Mucosa of descending colon (tissue), 3 donors: Measurements from ENCODE around the gene GDPGP1. TPM values are rescaled to one million over a fixed set of nuclear protein-coding genes. Genes with fewer than 3 reads are reported as not detected.

Source experiments
- ATAC-seq: fragments of 200-7000 bp; cut with Tn5 transposase; one replicate; pipeline ENCODE4 v1.9.1; 2020; ENCODE audit warnings: mild to moderate bottlenecking, moderate library complexity
- DNase-seq, 3 donors: peaks; one replicate each; pipeline ENCODE4 v3.0.0-alpha.2; 2020
- H3K36me3 ChIP-seq: fragments of 200-600 bp; one replicate; pipeline ENCODE4 v1.8.0; 2021; ENCODE audit warnings: low read depth, mild to moderate bottlenecking
- H3K4me1 ChIP-seq: fragments of 200-600 bp; one replicate; pipeline ENCODE4 v1.8.0; 2021; ENCODE audit warnings: low read depth, mild to moderate bottlenecking
- H3K4me3 ChIP-seq: fragments of 200-600 bp; one replicate; pipeline ENCODE4 v1.8.0; 2021; ENCODE audit warnings: mild to moderate bottlenecking
- H3K9me3 ChIP-seq: fragments of 200-600 bp; one replicate; pipeline ENCODE4 v1.8.0; 2021; ENCODE audit warnings: mild to moderate bottlenecking
- CTCF ChIP-seq: fragments of 200-600 bp; IDR thresholded peaks from one replicate; pipeline ENCODE4 v1.8.0; 2022; ENCODE audit warnings: antibody characterized with exemption, mild to moderate bottlenecking
- intact Hi-C, 2 donors: fragments of 100-400 bp; cut with DNase I in 1 of 2; cut with micrococcal nuclease in 1 of 2; formaldehyde crosslinking; loops; one replicate each; pipeline versions ENCODE4 v1.11.0 to v1.11.1; 2022; cut with DNase I, micrococcal nuclease
- total RNA-seq, 3 donors: library from RNA; stranded (reverse); fragmentation: NEBNext Ultra II Directional in 2 of 3; extraction: Animal tissue kit (Norgen Biotek cat#: 25700) in 2 of 3; gene quantifications; one replicate each; pipeline versions ENCODE4 v1.2.1 to v1.2.4, GENCODE V29; 2021 to 2023
- donor health status: DM: no; HTN: no; CAD: no; lungs with moderate emphysema.
- donor health status: DM: no; HTN: no; CAD: no.
- donor health status: DM: no; HTN: yes; CAD: no.

GDPGP1 gene
- total RNA-seq, 3 donors from 2014 or later = 18.2 to 25.5 (median 19.3) TPM

DNA sequence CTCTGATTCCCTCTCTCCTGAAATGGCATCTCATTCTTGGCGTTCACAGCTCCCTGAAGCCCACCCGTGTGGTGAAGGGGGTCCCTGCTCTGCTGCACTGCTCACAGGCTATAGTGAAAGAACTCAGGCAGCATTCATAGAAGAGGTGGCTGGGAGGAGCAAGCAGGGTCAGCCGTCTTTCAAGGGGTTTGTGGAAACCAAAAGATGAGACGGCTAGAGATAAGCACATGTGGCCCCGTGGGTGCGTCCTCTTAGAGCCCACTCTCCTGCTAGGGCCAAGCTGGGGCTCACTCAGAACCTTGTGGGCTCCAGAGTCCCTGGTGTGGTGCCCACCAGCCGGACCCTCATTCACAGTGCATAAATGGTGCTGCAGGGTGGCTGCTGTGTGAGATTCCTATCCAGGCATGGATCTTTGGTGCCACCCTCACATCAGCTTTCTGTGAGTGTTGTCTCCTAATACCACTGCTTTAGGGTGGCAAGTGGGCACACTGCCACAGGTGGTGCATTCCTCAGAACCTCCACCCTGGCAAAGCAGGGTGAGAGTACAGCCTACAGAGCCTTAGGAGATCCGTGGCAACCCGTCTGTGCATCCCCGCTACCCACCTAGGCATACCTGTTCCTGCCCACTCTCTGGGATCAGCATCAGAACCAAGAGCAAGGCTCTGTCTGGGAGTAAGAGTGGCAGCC is 44.1 kb upstream of the GDPGP1 start:
- intact Hi-C loops = no loop called here
- H3K36me3 ChIP-seq = no peaks in the 10 kb centered on the region
- ATAC-seq (no peak), DNase-seq (no peak)
- peaks cover 63% of the 10 kb centered on the region for H3K4me1 ChIP-seq
- TF ChIP-seq CTCF = no peak
- no peak overlapping the region for H3K4me3 ChIP-seq
- H3K9me3 ChIP-seq = no peaks in the 10 kb centered on the region

- peaks cover 57% of the 10 kb centered on the region for H3K4me1 ChIP-seq
- H3K9me3 ChIP-seq = no peaks in the 10 kb centered on the region
- H3K36me3 ChIP-seq = no peaks in the 10 kb centered on the region
- intact Hi-C loops = no loop called here
- DNase-seq (peak; percentile 81 to 92 (median 88)), ATAC-seq (peak; percentile 82)
- no peak overlapping the region for H3K4me3 ChIP-seq
- no peak for TF ChIP-seq CTCF
These were observed 43.2 kb upstream of the GDPGP1 start for GRCh38 chr15:90190606-90191343.

GRCh38 chr15:90191344-90191687 is 42.7 kb upstream of the GDPGP1 start:
- intact Hi-C loops = no loop called here
- Histone ChIP-seq H3K9me3 (no peaks in the 10 kb centered on the region), H3K4me3 (no peak overlapping the region), H3K36me3 (no peaks in the 10 kb centered on the region), H3K4me1 (peaks cover 51% of the 10 kb centered on the region)
- TF ChIP-seq CTCF = no peak
- DNase-seq (no peak), ATAC-seq (peak; percentile 13)

DNA sequence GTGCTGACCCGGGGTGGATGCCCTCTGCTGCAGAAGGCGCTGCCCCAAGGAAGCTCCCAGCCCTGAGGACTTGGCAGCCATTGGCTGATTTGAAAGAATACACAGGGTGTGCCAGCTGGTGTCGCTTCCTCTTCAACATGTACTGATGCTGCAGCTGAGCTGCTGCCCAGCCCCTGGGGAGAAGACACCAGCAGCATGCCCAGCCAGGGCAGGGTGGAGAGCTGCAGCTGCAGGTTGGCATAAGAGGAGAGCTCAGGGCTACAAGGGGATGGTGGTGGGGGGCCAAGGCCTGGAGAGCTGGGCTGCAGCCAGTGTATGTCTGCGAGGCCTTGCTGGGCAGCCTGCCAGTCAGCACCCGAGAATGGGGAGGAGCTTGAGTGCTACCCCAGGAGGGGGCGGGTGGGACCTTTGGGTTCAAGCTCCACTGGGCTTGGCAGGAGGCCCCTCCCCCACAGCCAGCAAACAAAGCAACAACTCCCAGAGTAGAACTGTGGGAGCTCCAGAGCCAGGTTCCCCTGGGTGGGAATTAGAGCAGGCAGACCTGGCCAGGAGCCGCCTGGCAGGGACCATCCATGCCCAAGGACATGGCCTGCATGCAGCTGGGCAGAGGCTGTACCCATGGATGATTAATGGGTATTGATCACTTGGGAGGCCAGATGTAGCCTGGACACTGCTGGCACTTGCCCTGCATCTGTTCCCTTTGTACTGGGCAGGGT is 42.1 kb upstream of the GDPGP1 start:
- ATAC-seq (peak; percentile 88), DNase-seq (peak; percentile 92 to 94 (median 92))
- Histone ChIP-seq H3K4me1 (peaks cover 45% of the 10 kb centered on the region), H3K9me3 (no peaks in the 10 kb centered on the region), H3K4me3 (no peak overlapping the region), H3K36me3 (no peaks in the 10 kb centered on the region)
- intact Hi-C loops = no loop called here
- no peak for TF ChIP-seq CTCF

- ATAC-seq (no peak), DNase-seq (peak in 2 of 3 donors; percentile 22 to 34)
- Histone ChIP-seq H3K4me3 (no peak overlapping the region), H3K4me1 (peaks cover 41% of the 10 kb centered on the region), H3K36me3 (no peaks in the 10 kb centered on the region), H3K9me3 (no peaks in the 10 kb centered on the region)
- intact Hi-C loops = no loop called here
- TF ChIP-seq CTCF = no peak
These were observed 40.8 kb upstream of the GDPGP1 start for GRCh38 chr15:90192961-90193786.
